Mesenchymal stem cell (in vitro differentiated cells and primary cell): Measurements from ENCODE around the gene SERINC2.

Experiments used
- DNase-seq: peaks from one replicate; pipeline ENCODE4 v3.0.0-alpha.2; 2013
- H2AFZ ChIP-seq: one replicate; pipeline ENCODE4 v1.6.1; 2013; ENCODE audit warnings: low read depth, mild to moderate bottlenecking, control low read depth, inconsistent platforms, low read length, moderate library complexity
- H2AK5ac ChIP-seq: 2 replicates; pipeline ENCODE4 v1.6.1; 2013; ENCODE audit warnings: low read length, moderate library complexity, mild to moderate bottlenecking, inconsistent platforms; ENCODE audit not compliant: severe bottlenecking
- H2BK120ac ChIP-seq: one replicate; pipeline ENCODE4 v1.6.1; 2013; ENCODE audit warnings: low read depth, mild to moderate bottlenecking, inconsistent platforms, low read length, moderate library complexity
- H2BK12ac ChIP-seq, 2 experiments: one replicate each; pipeline ENCODE4 v1.6.1; 2013; ENCODE audit warnings: inconsistent platforms in 2 of 2, low read length in 2 of 2, mild to moderate bottlenecking in 2 of 2, moderate library complexity in 2 of 2, control low read depth in 1 of 2
- H2BK15ac ChIP-seq: one replicate; pipeline ENCODE4 v1.6.1; 2013; ENCODE audit warnings: mild to moderate bottlenecking, low read depth, inconsistent platforms; ENCODE audit not compliant: poor library complexity, severe bottlenecking
- H2BK5ac ChIP-seq: 2 replicates; pipeline ENCODE4 v1.6.1; 2013; ENCODE audit warnings: low read depth, mild to moderate bottlenecking, low read length, control low read depth, inconsistent platforms; ENCODE audit not compliant: poor library complexity, severe bottlenecking
- H3K14ac ChIP-seq, 2 experiments: one replicate each; pipeline ENCODE4 v1.6.1; 2013; ENCODE audit warnings: inconsistent platforms in 2 of 2, low read length in 2 of 2, control low read depth in 1 of 2, mild to moderate bottlenecking in 1 of 2, moderate library complexity in 1 of 2
- H3K18ac ChIP-seq, 2 experiments: one replicate each; pipeline ENCODE4 v1.6.1; 2013; ENCODE audit warnings: inconsistent platforms in 2 of 2, low read length in 2 of 2, control low read depth in 1 of 2, low read depth in 1 of 2, mild to moderate bottlenecking in 1 of 2
- H3K23ac ChIP-seq, 2 experiments: one replicate each; pipeline ENCODE4 v1.6.1; 2013; ENCODE audit warnings: inconsistent platforms in 2 of 2, low read length in 2 of 2, mild to moderate bottlenecking in 2 of 2, moderate library complexity in 2 of 2, control low read depth in 1 of 2
- H3K27ac ChIP-seq: 2 replicates; pipeline ENCODE4 v1.5.1; 2013; ENCODE audit warnings: mild to moderate bottlenecking, moderate library complexity, low read length, control low read depth, inconsistent platforms; ENCODE audit not compliant: poor library complexity, severe bottlenecking
- H3K27me3 ChIP-seq, 2 experiments: 2 replicates each; pipeline versions ENCODE4 v1.6.1 to v1.7.0; 2013; ENCODE audit warnings: low read length in 2 of 2, mild to moderate bottlenecking in 2 of 2, moderate library complexity in 2 of 2, control low read depth in 1 of 2, inconsistent platforms in 1 of 2; ENCODE audit not compliant: control insufficient read depth in 1 of 2, insufficient read depth in 1 of 2
- H3K36me3 ChIP-seq, 2 experiments: 2 replicates each; pipeline versions ENCODE4 v1.6.1 to v1.7.0; 2013; ENCODE audit warnings: low read length in 2 of 2, control low read depth in 1 of 2, inconsistent platforms in 1 of 2, low read depth in 1 of 2, mild to moderate bottlenecking in 1 of 2; ENCODE audit not compliant: insufficient read depth in 2 of 2, control insufficient read depth in 1 of 2
- H3K4ac ChIP-seq, 2 experiments: one replicate each; pipeline ENCODE4 v1.6.1; 2013; ENCODE audit warnings: inconsistent platforms in 2 of 2, low read length in 2 of 2, mild to moderate bottlenecking in 2 of 2, moderate library complexity in 2 of 2, control low read depth in 1 of 2, low read depth in 1 of 2
- H3K4me1 ChIP-seq: 2 replicates; pipeline ENCODE4 v1.6.1; 2013; ENCODE audit warnings: low read depth, low read length, control low read depth; ENCODE audit not compliant: control insufficient read depth, insufficient read depth
- H3K4me2 ChIP-seq: 2 replicates; pipeline ENCODE4 v1.6.1; 2013; ENCODE audit warnings: low read length, mild to moderate bottlenecking, inconsistent platforms; ENCODE audit not compliant: poor library complexity, severe bottlenecking
- H3K4me3 ChIP-seq, 2 experiments: 2 replicates each; pipeline versions ENCODE4 v1.5.1 to v1.7.0; 2013; ENCODE audit warnings: low read length in 2 of 2, mild to moderate bottlenecking in 2 of 2, control low read depth in 1 of 2, low read depth in 1 of 2; ENCODE audit not compliant: insufficient read depth in 1 of 2
- H3K79me1 ChIP-seq: replicated peaks from 2 replicates; pipeline ENCODE4 v1.6.1; 2013; ENCODE audit warnings: mild to moderate bottlenecking, control low read depth, low read length, inconsistent platforms; ENCODE audit not compliant: poor library complexity, severe bottlenecking
- H3K9ac ChIP-seq: 2 replicates; pipeline ENCODE4 v1.7.0; 2013; ENCODE audit warnings: mild to moderate bottlenecking, low read length, moderate library complexity
- H3K9me3 ChIP-seq: 2 replicates; pipeline ENCODE4 v1.7.0; 2013; ENCODE audit warnings: mild to moderate bottlenecking, low read length; ENCODE audit not compliant: control insufficient read depth
- H4K8ac ChIP-seq: one replicate; pipeline ENCODE4 v1.6.1; 2013; ENCODE audit warnings: inconsistent platforms, mild to moderate bottlenecking, low read length, moderate library complexity
- H4K91ac ChIP-seq: one replicate; pipeline ENCODE4 v1.6.1; 2013; ENCODE audit warnings: mild to moderate bottlenecking, low read length, inconsistent platforms
- WGBS: methylation state at CpG from one replicate; pipeline ENCODE4 v1.1.7; 2013; ENCODE audit warnings: mixed read lengths; 5-methylcytosine and 5-hydroxymethylcytosine counted together

SERINC2 gene

DNA sequence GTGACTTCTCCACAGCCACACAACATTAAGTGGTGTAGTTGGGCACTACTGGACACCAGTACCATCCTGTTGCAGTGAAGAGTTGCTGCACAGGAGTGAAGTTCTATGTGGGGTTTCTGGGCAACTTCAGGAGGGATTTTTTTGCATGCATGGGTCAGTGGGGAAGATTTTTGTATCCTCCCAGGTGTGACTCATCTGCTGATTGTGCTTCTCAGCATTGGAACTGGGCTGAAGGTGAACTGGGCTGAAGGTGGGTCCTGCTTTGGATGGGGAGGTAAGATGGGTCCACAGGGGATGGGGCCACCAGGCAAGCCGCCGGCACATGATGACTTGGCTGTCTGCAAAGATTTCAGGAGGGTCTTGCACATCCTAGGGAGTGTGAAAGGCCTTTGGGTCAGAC is 2.6 kb downstream of the SERINC2 start:
- no peak overlapping the region for H3K9ac ChIP-seq
- no peak overlapping the region for H4K91ac ChIP-seq
- no peak overlapping the region for H3K14ac ChIP-seq
- no peak overlapping the region for H2BK120ac ChIP-seq
- no peak overlapping the region for H3K18ac ChIP-seq
- peaks cover 8 to 22% of the 10 kb centered on the region in 2 experiments for H3K27me3 ChIP-seq
- no peak overlapping the region for H2BK12ac ChIP-seq
- no peak overlapping the region for H2AK5ac ChIP-seq
- H2BK5ac ChIP-seq: no peak overlapping the region
- no peak overlapping the region for H4K8ac ChIP-seq
- H2BK15ac ChIP-seq: no peak overlapping the region
- no peaks in the 10 kb centered on the region for H3K79me1 ChIP-seq
- H3K23ac ChIP-seq: no peak overlapping the region
- H3K4me1 ChIP-seq: peaks cover 20% of the 10 kb centered on the region
- H3K4me2 ChIP-seq: no peak overlapping the region
- 98% methylated on average over 2 of the region's 2 CpGs for WGBS
- DNase-seq: no peak
- no peak overlapping the region for H3K4ac ChIP-seq
- H3K4me3 ChIP-seq: no peak overlapping the region
- no peak overlapping the region for H2AFZ ChIP-seq
- H3K36me3 ChIP-seq: no peaks in the 10 kb centered on the region
- no peak overlapping the region for H3K27ac ChIP-seq
- H3K9me3 ChIP-seq: no peaks in the 10 kb centered on the region

DNA sequence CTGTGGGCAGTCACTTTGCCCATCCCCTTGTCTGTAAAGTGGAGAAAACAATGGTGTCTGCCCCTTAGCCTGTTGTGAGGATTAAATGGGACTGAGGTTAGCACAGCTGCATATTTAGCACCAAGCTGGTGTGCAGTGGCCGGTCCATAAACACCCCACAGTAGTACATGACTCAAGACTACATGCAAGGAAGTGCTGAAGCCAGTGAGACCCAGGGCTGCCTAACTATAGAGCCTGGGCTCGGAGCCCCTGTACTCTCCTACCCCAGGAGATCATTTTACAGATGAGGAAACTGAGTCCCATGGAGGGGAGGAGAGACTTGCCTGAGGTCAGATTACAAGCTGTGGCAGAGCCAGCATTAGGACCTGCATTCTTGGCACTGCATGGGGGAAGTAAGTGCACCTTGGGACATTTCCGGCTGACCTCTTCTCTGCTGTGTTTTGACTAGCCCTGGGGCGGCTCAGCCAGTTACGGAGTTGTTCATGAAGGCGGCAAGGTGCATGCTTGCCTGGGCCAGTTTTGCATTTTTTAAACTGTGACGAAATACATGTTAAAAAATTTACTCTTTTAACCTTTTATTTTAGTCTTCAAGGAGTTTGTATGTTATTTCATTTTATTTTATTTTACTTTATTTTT is 3.2 kb downstream of the SERINC2 start:
- Histone ChIP-seq H2BK120ac (no peak overlapping the region), H3K36me3 (no peaks in the 10 kb centered on the region), H3K27me3 (peaks cover 8 to 17% of the 10 kb centered on the region in 2 experiments), H3K27ac (no peak overlapping the region), H2AFZ (no peak overlapping the region), H3K14ac (no peak overlapping the region), H3K9me3 (no peaks in the 10 kb centered on the region), H3K9ac (no peak overlapping the region), H3K23ac (no peak overlapping the region), H2AK5ac (no peak overlapping the region), H2BK15ac (no peak overlapping the region), H2BK12ac (no peak overlapping the region), H3K4me3 (no peak overlapping the region), H4K91ac (no peak overlapping the region), H2BK5ac (no peak overlapping the region), H4K8ac (no peak overlapping the region), H3K18ac (no peak overlapping the region), H3K4me2 (no peak overlapping the region), H3K4ac (no peak overlapping the region), H3K79me1 (no peaks in the 10 kb centered on the region), H3K4me1 (peaks cover 20% of the 10 kb centered on the region)
- WGBS: 95% methylated on average over 5 of the region's 7 CpGs
- no peak for DNase-seq

DNA sequence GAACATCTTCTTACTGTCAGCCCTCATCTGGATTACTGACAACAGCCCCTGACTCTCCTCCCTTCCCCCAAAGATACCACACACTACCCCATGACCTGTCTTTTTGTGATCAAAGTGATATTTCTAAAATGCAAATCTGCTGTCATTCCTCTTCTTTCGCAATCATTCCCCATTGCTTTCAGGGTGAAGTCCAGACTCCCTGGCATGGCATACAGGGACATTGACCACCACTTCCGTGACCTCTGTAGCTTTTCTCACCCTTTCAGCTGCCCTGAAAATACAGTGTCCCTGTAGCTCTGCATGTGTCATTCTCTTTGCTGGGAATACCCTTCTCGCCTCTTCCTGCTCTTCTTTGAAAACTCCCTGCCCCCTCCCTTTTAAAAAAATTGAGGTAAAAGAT is 4.1 kb downstream of the SERINC2 start:
- Histone ChIP-seq H2BK5ac (no peak overlapping the region), H2BK15ac (no peak overlapping the region), H3K4me3 (no peak overlapping the region), H3K79me1 (no peaks in the 10 kb centered on the region), H3K36me3 (no peaks in the 10 kb centered on the region), H3K4ac (no peak overlapping the region), H4K8ac (no peak overlapping the region), H3K4me1 (peaks cover 22% of the 10 kb centered on the region), H3K23ac (no peak overlapping the region), H3K9me3 (no peaks in the 10 kb centered on the region), H3K18ac (no peak overlapping the region), H2AFZ (no peak overlapping the region), H3K4me2 (no peak overlapping the region), H2BK12ac (no peak overlapping the region), H2BK120ac (no peak overlapping the region), H3K9ac (no peak overlapping the region), H3K27ac (no peak overlapping the region), H3K14ac (no peak overlapping the region), H3K27me3 (peaks cover 6 to 7% of the 10 kb centered on the region in 2 experiments), H2AK5ac (no peak overlapping the region), H4K91ac (no peak overlapping the region)
- no peak for DNase-seq
- WGBS: 79% methylated on average over 2 of the region's 3 CpGs

DNA sequence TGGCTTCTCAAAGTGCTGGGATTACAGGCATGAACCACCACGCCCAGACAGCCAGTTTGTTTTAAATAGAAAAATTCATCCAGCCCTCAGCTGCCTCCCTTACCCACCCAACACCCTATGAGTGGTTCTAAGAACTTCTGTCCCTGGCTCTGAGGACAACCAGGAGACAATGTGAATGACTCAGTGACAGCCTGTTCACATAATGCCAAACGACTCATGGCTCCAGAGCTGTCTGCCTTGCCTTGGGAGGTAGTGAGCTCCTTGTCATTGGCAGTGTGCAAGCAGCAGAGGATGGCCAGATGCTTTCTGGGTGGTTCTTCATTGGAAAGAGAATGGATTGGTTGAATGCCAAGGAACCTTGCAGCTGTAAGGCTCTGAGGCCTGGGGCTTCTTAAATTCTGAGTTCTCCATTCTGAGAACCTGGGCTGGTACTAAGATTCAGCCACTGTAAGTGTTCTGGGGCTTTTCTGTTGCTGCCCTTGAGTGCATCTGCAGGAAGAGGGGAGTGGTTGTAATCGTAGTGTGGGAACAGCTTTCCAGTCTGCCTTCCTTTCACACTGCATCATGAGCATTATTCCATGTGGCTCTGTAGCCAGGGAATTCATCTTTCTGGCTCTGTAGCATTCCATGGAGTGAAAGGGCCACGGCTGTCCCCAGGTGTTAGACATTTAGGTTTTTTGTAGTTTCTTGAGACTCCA is 5.8 kb downstream of the SERINC2 start:
- no peaks in the 10 kb centered on the region for H3K27me3 ChIP-seq
- H2AK5ac ChIP-seq: no peak overlapping the region
- no peak overlapping the region for H3K4ac ChIP-seq
- no peak overlapping the region for H3K9ac ChIP-seq
- 64% methylated on average over 4 of the region's 4 CpGs for WGBS
- no peak overlapping the region for H3K23ac ChIP-seq
- no peak overlapping the region for H4K8ac ChIP-seq
- no peak overlapping the region for H2BK12ac ChIP-seq
- H3K18ac ChIP-seq: no peak overlapping the region
- H4K91ac ChIP-seq: no peak overlapping the region
- no peak overlapping the region for H2BK5ac ChIP-seq
- DNase-seq: no peak
- no peak overlapping the region for H2BK120ac ChIP-seq
- no peaks in the 10 kb centered on the region for H3K79me1 ChIP-seq
- no peak overlapping the region for H3K27ac ChIP-seq
- H3K9me3 ChIP-seq: no peaks in the 10 kb centered on the region
- H2AFZ ChIP-seq: no peak overlapping the region
- H3K14ac ChIP-seq: no peak overlapping the region
- peaks cover 22% of the 10 kb centered on the region for H3K4me1 ChIP-seq
- H2BK15ac ChIP-seq: no peak overlapping the region
- no peaks in the 10 kb centered on the region for H3K36me3 ChIP-seq
- H3K4me3 ChIP-seq: no peak overlapping the region
- H3K4me2 ChIP-seq: no peak overlapping the region
